Measurements from ENCODE around the gene TEX22.

DNA sequence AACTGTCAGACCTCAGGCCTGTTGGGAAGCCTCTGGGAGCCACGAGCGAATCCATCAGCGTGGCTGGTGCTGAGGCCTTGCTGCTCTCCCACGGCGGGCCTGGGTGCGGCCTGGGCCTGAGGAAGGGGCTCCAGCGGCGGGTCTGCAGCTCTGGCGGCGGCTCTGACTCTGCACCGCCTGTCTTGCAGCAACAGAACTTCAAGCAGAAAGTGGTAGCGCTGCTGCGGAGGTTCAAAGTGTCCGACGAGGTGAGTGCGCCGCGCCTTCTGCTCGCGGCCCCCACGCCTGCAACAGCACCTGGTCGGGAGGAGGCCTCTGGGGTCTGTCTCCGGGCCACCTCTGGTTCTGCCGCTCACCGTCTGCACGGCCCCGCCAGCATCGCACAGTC, 28.7 kb upstream of the TEX22 start:
- TF ChIP-seq CTCF (IDR thresholded peaks at IDR 0.05), result no peak
- TF ChIP-seq POLR2A (IDR thresholded peaks at IDR 0.05), result no peak

Data from sigmoid colon (tissue), 3 donors.